HepG2 (cell line): Measurements from ENCODE around the gene CYSLTR2. TPM values are rescaled to one million over a fixed set of nuclear protein-coding genes. Genes with fewer than 3 reads are reported as not detected.
A peak's percentile ranks its signal among the peaks of the same experiment; 100 is the strongest.

Experiments
- BRD4 ChIP-seq: sonication (generic); formaldehyde crosslinking; IDR thresholded peaks from 2 replicates; pipeline ENCODE4 v1.4.0; 2020; ENCODE audit warnings: missing genetic modification reagents
- ELF4 ChIP-seq: sonication (generic); formaldehyde crosslinking; IDR thresholded peaks from 2 replicates; pipeline ENCODE4 v1.5.0; 2020; ENCODE audit warnings: missing genetic modification reagents, mild to moderate bottlenecking, moderate library complexity, borderline replicate concordance
- EP300 ChIP-seq, 3 experiments: sonication (generic) in 1 of 3; formaldehyde crosslinking in 1 of 3; IDR thresholded peaks; 2 replicates each; pipeline versions ENCODE4 v1.5.1 to v1.6.1; 2011 to 2020; ENCODE audit warnings: low read depth in 2 of 3, low read length in 2 of 3, borderline replicate concordance in 1 of 3, improper control_type of control experiment in 1 of 3, mild to moderate bottlenecking in 1 of 3, missing genetic modification reagents in 1 of 3, moderate library complexity in 1 of 3
- FOSL1 ChIP-seq: sonication (generic); formaldehyde crosslinking; IDR thresholded peaks from 2 replicates; pipeline ENCODE4 v1.9.0; 2021; ENCODE audit warnings: missing genetic modification reagents, borderline replicate concordance
- FOXK2 ChIP-seq: fragments of 450-650 bp; IDR thresholded peaks from 2 replicates; pipeline ENCODE4 v1.6.1; 2016
- FOXP1 ChIP-seq, 2 experiments: fragments of 450-650 bp in 1 of 2; IDR thresholded peaks; 2 replicates each; pipeline ENCODE4 v1.6.1; 2017 to 2018; ENCODE audit warnings: antibody characterized with exemption in 1 of 2
- GTF2F1 ChIP-seq: fragments of 150-350 bp; IDR thresholded peaks from 2 replicates; pipeline ENCODE4 v1.6.1; 2014; ENCODE audit warnings: low read length
- IRF1 ChIP-seq: sonication (generic); formaldehyde crosslinking; IDR thresholded peaks from 2 replicates; pipeline ENCODE4 v1.4.0; 2020; ENCODE audit warnings: low read depth, mild to moderate bottlenecking, missing genetic modification reagents
- KLF15 ChIP-seq: sonication (generic); formaldehyde crosslinking; IDR thresholded peaks from 2 replicates; pipeline ENCODE4 v1.8.1; 2023; ENCODE audit warnings: borderline replicate concordance, mild to moderate bottlenecking, inconsistent platforms, missing genetic modification reagents, mixed read lengths
- MED1 ChIP-seq: sonication (generic); formaldehyde crosslinking; IDR thresholded peaks from 2 replicates; pipeline ENCODE4 v1.4.0; 2020; ENCODE audit warnings: missing genetic modification reagents
- MED8 ChIP-seq: sonication (generic); formaldehyde crosslinking; IDR thresholded peaks from 2 replicates; pipeline ENCODE4 v1.8.1; 2023; ENCODE audit warnings: mild to moderate bottlenecking, missing genetic modification reagents; ENCODE audit not compliant: insufficient replicate concordance
- NCOA1 ChIP-seq: sonication (generic); formaldehyde crosslinking; IDR thresholded peaks from 2 replicates; pipeline ENCODE4 v1.9.0; 2021; ENCODE audit warnings: missing genetic modification reagents
- NFYB ChIP-seq: sonication (generic); formaldehyde crosslinking; IDR thresholded peaks from 2 replicates; pipeline ENCODE4 v1.4.0; 2020; ENCODE audit warnings: missing genetic modification reagents
- ONECUT2 ChIP-seq: sonication (generic); formaldehyde crosslinking; IDR thresholded peaks from 2 replicates; pipeline ENCODE4 v1.4.0; 2020; ENCODE audit warnings: missing genetic modification reagents
- POLR2AphosphoS2 ChIP-seq: IDR thresholded peaks from 2 replicates; pipeline ENCODE4 v1.6.1; 2011; ENCODE audit warnings: low read depth, low read length, improper control_type of control experiment
- SP1 ChIP-seq, 2 experiments: fragments of 450-650 bp in 1 of 2; sonication (generic) in 1 of 2; formaldehyde crosslinking in 1 of 2; IDR thresholded peaks; 2 replicates each; pipeline versions ENCODE4 v1.4.0 to v1.6.1; 2016 to 2020; ENCODE audit warnings: missing genetic modification reagents in 1 of 2
- ZMYM4 ChIP-seq: sonication (generic); formaldehyde crosslinking; IDR thresholded peaks from 2 replicates; pipeline ENCODE4 v1.8.1; 2023; ENCODE audit warnings: mild to moderate bottlenecking, missing genetic modification reagents
- ZNF101 ChIP-seq: sonication (generic); formaldehyde crosslinking; IDR thresholded peaks from 2 replicates; pipeline ENCODE4 v1.4.0; 2020; ENCODE audit warnings: mild to moderate bottlenecking, low read depth, missing genetic modification reagents, borderline replicate concordance
- ZNF124 ChIP-seq: sonication (generic); formaldehyde crosslinking; IDR thresholded peaks from 2 replicates; pipeline ENCODE4 v1.4.0; 2020; ENCODE audit warnings: missing genetic modification reagents
- ZNF256 ChIP-seq: sonication (generic); formaldehyde crosslinking; conservative IDR thresholded peaks from 2 replicates; pipeline ENCODE4 v1.4.0; 2020; ENCODE audit warnings: missing genetic modification reagents
- ZNF318 ChIP-seq: sonication (generic); formaldehyde crosslinking; IDR thresholded peaks from 2 replicates; pipeline ENCODE4 v1.4.0; 2020; ENCODE audit warnings: mild to moderate bottlenecking, missing genetic modification reagents
- ZNF44 ChIP-seq: sonication (generic); formaldehyde crosslinking; IDR thresholded peaks from 2 replicates; pipeline ENCODE4 v1.5.1; 2020; ENCODE audit warnings: mild to moderate bottlenecking, missing genetic modification reagents
- ZNF468 ChIP-seq: sonication (generic); formaldehyde crosslinking; IDR thresholded peaks from 2 replicates; pipeline ENCODE4 v1.8.0; 2022; ENCODE audit warnings: mild to moderate bottlenecking, moderate library complexity, missing genetic modification reagents
- ZNF788 ChIP-seq: sonication (generic); formaldehyde crosslinking; IDR thresholded peaks from 2 replicates; pipeline ENCODE4 v1.5.0; 2020; ENCODE audit warnings: mild to moderate bottlenecking, missing genetic modification reagents, borderline replicate concordance
- polyA plus RNA-seq, 8 experiments: library from polyadenylated mRNA; depleted of rRNA in 3 of 8; stranded (reverse) in 7 of 8; unstranded in 1 of 8; fragments of >200 nt; fragmentation: Illumina TruSeq in 4 of 8; extraction: Trizol in 4 of 8; gene quantifications; 2 replicates each; pipeline versions ENCODE4 v1.2.1 to v1.2.3, GENCODE V29; 2011 to 2016; ENCODE audit warnings: low read depth in 4 of 8, missing spikeins in 1 of 8, mixed read lengths in 1 of 8; ENCODE audit not compliant: insufficient read depth in 1 of 8
- total RNA-seq, 5 experiments: library from RNA; depleted of rRNA; stranded (reverse); fragments of >200 nt; fragmentation: Illumina TruSeq; extraction: Trizol; gene quantifications; 2 replicates each; pipeline ENCODE4 v1.2.3, GENCODE V29; 2016; ENCODE audit warnings: low read depth in 1 of 5

The CYSLTR2 gene
- total and polyA plus RNA-seq, 2 of the 13 experiments (the other 11 are each of a cell fraction or from before 2014, with no cell fraction given), result not detected

- no peak for TF ChIP-seq ZNF318
- TF ChIP-seq MED1, result peak; percentile 20; the same call in 1 of the 2 replicates
- TF ChIP-seq IRF1 (CRISPR knock-in tag), result no peak
- TF ChIP-seq ONECUT2 (CRISPR knock-in tag), result no peak
- no peak for TF ChIP-seq NCOA1 (CRISPR knock-in tag)
- no peak for TF ChIP-seq MED8 (CRISPR knock-in tag)
- no peak for TF ChIP-seq ELF4 (CRISPR knock-in tag)
- TF ChIP-seq NFYB (CRISPR knock-in tag), result no peak
- no peak for TF ChIP-seq ZNF256 (CRISPR knock-in tag)
- TF ChIP-seq POLR2AphosphoS2, result no peak
- TF ChIP-seq ZNF124 (CRISPR knock-in tag), result no peak
- no peak for TF ChIP-seq ZNF468 (CRISPR knock-in tag)
- TF ChIP-seq ZNF788, result no peak
- 0 out of 2 replicates have a peak, but pooled peaks have one; percentile 25 for TF ChIP-seq ZMYM4 (CRISPR knock-in tag)
- no peak for TF ChIP-seq FOSL1 (CRISPR knock-in tag)
- 0 out of 4 replicates have a peak, but pooled peaks of 1 of the 2 experiments have one; percentile 20 for TF ChIP-seq EP300 (IDR thresholded peaks at IDR 0.05; ENCODE audit: low read depth in 2 of 2, low read length in 2 of 2)
- TF ChIP-seq EP300 (CRISPR knock-in tag; IDR thresholded peaks at IDR 0.05; ENCODE audit: borderline replicate concordance), result no peak
- TF ChIP-seq ZNF44 (CRISPR knock-in tag), result no peak
- TF ChIP-seq ZNF101 (CRISPR knock-in tag), result no peak
- TF ChIP-seq FOXP1 (IDR thresholded peaks at IDR 0.05), result no peak
- TF ChIP-seq FOXP1 (CRISPR knock-in tag; IDR thresholded peaks at IDR 0.05), result 0 out of 2 replicates have a peak, but pooled peaks have one; percentile 9
- no peak for TF ChIP-seq SP1 (IDR thresholded peaks at IDR 0.05)
- TF ChIP-seq SP1 (CRISPR knock-in tag; IDR thresholded peaks at IDR 0.05), result no peak
- TF ChIP-seq BRD4 (CRISPR knock-in tag), result no peak
- TF ChIP-seq GTF2F1, result no peak
- no peak for TF ChIP-seq KLF15
- TF ChIP-seq FOXK2, result no peak
Measured at GRCh38 chr13:48656608-48657007, 2.9 kb downstream of the CYSLTR2 start (continued).
